Stomach (tissue), 9 donors: ENCODE measurements around the gene SIGLEC10. TPM values are rescaled to one million over a fixed set of nuclear protein-coding genes. Genes with fewer than 3 reads are reported as not detected.

Experiments
- DNase-seq, 2 donors: peaks; one replicate each; pipeline versions ENCODE4 v3.0.0 to v3.0.0-alpha.2; 2013 to 2019
- H3K27ac ChIP-seq, 5 donors: fragments of 200-600 bp in 4 of 5; sonication (generic) in 4 of 5; one replicate each; pipeline ENCODE4 v1.5.1; 2013 to 2019; ENCODE audit warnings: mild to moderate bottlenecking in 1 of 5, moderate library complexity in 1 of 5
- H3K27me3 ChIP-seq, 3 donors: fragments of 200-600 bp; sonication (generic); one replicate each; pipeline ENCODE4 v1.5.1; 2017 to 2019; ENCODE audit warnings: mixed run types in 1 of 3
- H3K36me3 ChIP-seq, 4 donors: fragments of 200-600 bp; sonication (generic); 1 replicate in 3 of 4; 2 replicates in 1 of 4; pipeline ENCODE4 v1.5.1; 2016 to 2019
- H3K4me1 ChIP-seq, 4 donors: fragments of 200-600 bp; sonication (generic); one replicate each; pipeline ENCODE4 v1.5.1; 2016 to 2019
- H3K4me3 ChIP-seq, 4 donors: fragments of 200-600 bp; sonication (generic) in 3 of 4; one replicate each; pipeline ENCODE4 v1.5.1; 2016 to 2019; ENCODE audit warnings: mild to moderate bottlenecking in 1 of 4
- H3K9me3 ChIP-seq, 4 donors: fragments of 200-600 bp; sonication (generic); one replicate each; pipeline ENCODE4 v1.5.1; 2016 to 2019
- CTCF ChIP-seq, 7 experiments: fragments of 450-650 bp in 4 of 7; fragments of 200-600 bp in 3 of 7; sonication (generic) in 3 of 7; IDR thresholded peaks; one replicate each; pipeline ENCODE4 v1.5.1; 2016 to 2019; ENCODE audit warnings: antibody characterized with exemption in 7 of 7, control low read depth in 2 of 7, mild to moderate bottlenecking in 1 of 7
- EP300 ChIP-seq: sonication (generic); formaldehyde crosslinking; IDR thresholded peaks from one replicate; pipeline ENCODE4 v1.6.1; 2017; ENCODE audit warnings: antibody characterized with exemption
- POLR2A ChIP-seq, 4 donors: fragments of 450-650 bp; IDR thresholded peaks; one replicate each; pipeline ENCODE4 v1.6.1; 2016; ENCODE audit warnings: antibody characterized with exemption in 4 of 4, control low read depth in 2 of 4, mild to moderate bottlenecking in 1 of 4, moderate library complexity in 1 of 4
- POLR2AphosphoS5 ChIP-seq, 3 donors: sonication (generic); formaldehyde crosslinking; IDR thresholded peaks; one replicate each; pipeline ENCODE4 v1.6.1; 2016; ENCODE audit warnings: antibody characterized with exemption in 3 of 3
- WGBS, 5 donors: extraction: QIAGEN DNeasy Blood & Tissue Kit in 3 of 5; methylation state at CpG; one replicate each; pipeline versions ENCODE4 v1.1.5 to v1.1.7; 2013 to 2018; 5-methylcytosine and 5-hydroxymethylcytosine counted together
- intact Hi-C: fragments of 100-400 bp; cut with DNase I; formaldehyde crosslinking; loops from one replicate; pipeline ENCODE4 v1.15.1; 2023; ENCODE audit warnings: low total_unique reads
- polyA plus RNA-seq, 3 donors: library from polyadenylated mRNA; stranded (reverse); fragments of 200-250 nt; gene quantifications; one replicate each; pipeline ENCODE4 v1.2.3, GENCODE V29; 2013
- total RNA-seq, 5 donors: library from RNA; depleted of rRNA; stranded (reverse); fragments of >200 nt; gene quantifications; one replicate each; pipeline versions ENCODE4 v1.1.0 to v1.2.3, GENCODE V29; 2014 to 2016
- donor health status: healthy with polysubstance abuse.
- donor health status: Bipolar disorder and iron deficiency.
- donor health status: healthy.

SIGLEC10 gene
- total and polyA plus RNA-seq, 8 donors = 1.1 to 21.4 (median 2.7) TPM; not detected in 2

GRCh38 chr19:51386882-51387520, 30.4 kb downstream of the SIGLEC10 start:
- no peak for DNase-seq

DNA sequence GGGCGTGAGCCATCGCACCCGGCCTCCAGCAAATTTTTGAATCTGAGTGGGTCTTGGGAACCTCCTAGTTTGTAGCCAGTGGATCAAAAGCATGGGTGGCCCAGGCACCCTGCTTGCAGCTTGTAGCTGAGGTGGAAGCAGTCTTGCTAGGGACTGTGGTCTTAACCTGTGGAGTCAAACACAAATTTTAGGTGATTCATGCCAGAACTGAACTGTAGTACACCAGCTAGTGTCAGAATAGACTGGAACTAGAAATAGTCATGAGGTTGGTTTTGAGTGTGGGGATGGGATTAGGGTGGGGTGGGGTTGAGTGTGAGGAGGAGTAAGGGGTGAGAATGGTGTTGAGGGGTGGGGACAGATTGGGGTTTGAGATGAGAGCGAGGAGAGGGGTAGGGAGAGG, 35.4 kb downstream of the SIGLEC10 start:
- Histone ChIP-seq H3K4me1 (no peaks in the 10 kb centered on the region), H3K27me3 (no peaks in the 10 kb centered on the region), H3K27ac (no peak overlapping the region), H3K36me3 (no peaks in the 10 kb centered on the region), H3K9me3 (peaks cover 0 to 7% (median 4%) of the 10 kb centered on the region in 4 donors), H3K4me3 (no peak overlapping the region)
- 89 to 97% (median 95%) methylated on average over 4 of the region's 4 CpGs for WGBS, 5 donors
- TF ChIP-seq CTCF (IDR thresholded peaks at IDR 0.05) (no peak), EP300 (no peak), POLR2A (IDR thresholded peaks at IDR 0.05) (no peak), POLR2AphosphoS5 (IDR thresholded peaks at IDR 0.05) (no peak)
- no peak for DNase-seq
- intact Hi-C loops = no loop called here

More at GRCh38 chr19:51386882-51387520, 30.4 kb downstream of the SIGLEC10 start:
- H3K9me3 ChIP-seq = no peaks in the 10 kb centered on the region
- intact Hi-C loops = no loop called here
- no peak overlapping the region for H3K4me3 ChIP-seq
- H3K27me3 ChIP-seq = no peaks in the 10 kb centered on the region
- 75 to 90% (median 87%) methylated on average over 5 to 14 of the region's 14 CpGs for WGBS, 5 donors
- no peaks in the 10 kb centered on the region for H3K36me3 ChIP-seq
- TF ChIP-seq POLR2A (IDR thresholded peaks at IDR 0.05) (no peak), EP300 (no peak), POLR2AphosphoS5 (IDR thresholded peaks at IDR 0.05) (no peak), CTCF (IDR thresholded peaks at IDR 0.05) (no peak)
- H3K4me1 ChIP-seq = no peaks in the 10 kb centered on the region
- no peak overlapping the region for H3K27ac ChIP-seq

DNA sequence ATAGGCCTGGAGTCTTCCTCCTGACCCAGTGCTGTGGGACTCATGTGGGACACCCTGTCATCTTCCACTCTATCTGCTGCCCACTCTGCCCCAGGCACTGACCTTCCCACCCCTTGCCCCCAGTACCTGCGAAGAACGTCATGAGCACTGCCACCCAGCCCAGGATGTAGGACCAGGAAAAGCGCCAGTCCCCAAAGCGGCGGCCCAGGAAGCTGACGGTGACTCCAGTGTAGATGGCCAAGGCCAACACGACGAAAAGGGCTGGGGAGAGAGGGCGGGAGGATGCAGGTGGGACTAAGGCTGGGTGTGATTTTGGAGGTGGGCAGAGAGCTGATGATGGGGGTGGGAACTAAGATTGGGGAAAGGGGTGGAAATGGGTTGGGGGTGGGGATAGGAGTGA, 37.1 kb downstream of the SIGLEC10 start:
- DNase-seq = no peak
- TF ChIP-seq CTCF (IDR thresholded peaks at IDR 0.05) (no peak), POLR2A (IDR thresholded peaks at IDR 0.05) (no peak), EP300 (no peak), POLR2AphosphoS5 (IDR thresholded peaks at IDR 0.05) (no peak)
- Histone ChIP-seq H3K27me3 (no peaks in the 10 kb centered on the region), H3K4me1 (no peaks in the 10 kb centered on the region), H3K9me3 (peaks cover 0 to 7% (median 4%) of the 10 kb centered on the region in 4 donors), H3K27ac (no peak overlapping the region), H3K36me3 (no peaks in the 10 kb centered on the region), H3K4me3 (no peak overlapping the region)
- WGBS, 5 donors = 87 to 95% (median 92%) methylated on average over 9 of the region's 9 CpGs
- intact Hi-C loops = no loop called here

DNA sequence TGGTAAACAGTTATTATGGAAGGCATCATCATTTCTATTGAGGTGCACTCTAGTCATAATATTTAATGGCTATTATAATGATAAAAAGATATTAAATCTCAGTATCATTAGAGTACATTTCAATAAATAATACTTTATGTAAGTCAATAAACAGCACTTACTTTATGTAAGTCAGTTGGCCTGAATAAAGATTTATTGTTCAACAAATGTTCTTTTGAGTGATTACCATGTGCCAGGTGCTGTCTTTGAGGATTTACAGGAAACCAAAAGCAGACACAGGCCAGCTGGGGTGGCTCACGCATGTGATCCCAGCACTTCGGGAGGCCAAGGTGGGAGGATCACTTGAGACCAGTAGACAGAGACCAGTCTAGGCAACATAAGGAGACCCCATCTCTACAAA, 40.0 kb downstream of the SIGLEC10 start:
- intact Hi-C loops = no loop called here
- no peaks in the 10 kb centered on the region for H3K27me3 ChIP-seq
- H3K36me3 ChIP-seq = no peaks in the 10 kb centered on the region
- DNase-seq = no peak
- 85 to 94% (median 89%) methylated on average over 2 of the region's 2 CpGs for WGBS, 5 donors
- H3K27ac ChIP-seq = no peak overlapping the region
- no peak overlapping the region for H3K4me3 ChIP-seq
- H3K9me3 ChIP-seq = peaks cover 0 to 7% (median 4%) of the 10 kb centered on the region in 4 donors
- no peak for TF ChIP-seq CTCF (IDR thresholded peaks at IDR 0.05)
- TF ChIP-seq POLR2A (IDR thresholded peaks at IDR 0.05) = no peak
- no peak for TF ChIP-seq POLR2AphosphoS5 (IDR thresholded peaks at IDR 0.05)
- no peak for TF ChIP-seq EP300
- peaks cover 0 to 4% (median 0%) of the 10 kb centered on the region in 4 donors for H3K4me1 ChIP-seq
